NCI-H1436 (cell line): ENCODE data around the gene ZFP36L2.
"Not testable (repeated sequence)": the region's sequence is repeated elsewhere in the genome, so short reads cannot be mapped to it uniquely, and the experiment has no call there.

Experiments used
- DNase-seq: peaks from one replicate; lab custom pipeline; 2025; lab: John Stamatoyannopoulos, UW

Gene ZFP36L2

GRCh38 chr2:43207553-43208300 lies 18.7 kb downstream of the ZFP36L2 start:
- no peak for DNase-seq

DNA sequence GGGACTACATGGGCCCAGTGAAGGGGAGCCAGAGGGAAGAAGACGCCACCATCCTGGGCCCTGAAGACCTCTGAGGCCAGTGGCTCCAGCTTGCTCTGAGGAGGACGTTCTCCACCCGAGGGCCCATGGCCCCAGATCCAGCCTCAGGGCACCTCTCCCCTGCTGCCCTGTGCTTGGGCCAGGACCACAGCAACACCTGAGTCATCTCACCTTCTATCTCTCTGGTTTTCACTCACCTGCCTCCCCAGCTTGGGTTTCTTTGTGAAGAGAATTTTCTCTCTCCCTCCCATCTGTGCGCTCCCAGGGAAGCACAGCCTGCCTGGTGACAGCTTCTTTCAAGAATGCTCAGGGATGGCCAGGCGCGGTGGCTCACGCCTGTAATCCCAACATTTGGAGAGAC lies 19.8 kb downstream of the ZFP36L2 start:
- DNase-seq = no peak

- no peak for DNase-seq
Measured at GRCh38 chr2:43203373-43203772, 23.0 kb downstream of the ZFP36L2 start.

DNA sequence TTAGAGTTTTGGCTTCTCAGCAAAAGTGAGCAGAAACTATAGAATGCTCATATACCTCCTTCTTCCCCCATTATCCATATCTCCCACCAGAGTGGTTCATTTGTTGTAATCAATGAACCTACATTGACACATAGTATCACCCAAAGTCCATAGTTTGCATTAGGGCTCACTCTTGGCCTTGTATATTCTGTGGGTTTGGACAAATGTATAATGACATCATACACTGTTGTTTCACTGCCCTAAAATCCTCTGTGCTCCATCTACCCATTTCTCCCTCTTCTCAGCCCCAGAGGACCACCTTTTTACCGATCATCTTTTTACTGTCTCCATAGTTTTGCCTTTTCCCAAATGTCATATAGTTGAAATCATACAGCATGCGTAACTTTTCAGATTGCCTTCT lies 24.1 kb downstream of the ZFP36L2 start:
- no peak for DNase-seq

GRCh38 chr2:43201497-43201896 lies 24.9 kb downstream of the ZFP36L2 start:
- DNase-seq = no peak

DNA sequence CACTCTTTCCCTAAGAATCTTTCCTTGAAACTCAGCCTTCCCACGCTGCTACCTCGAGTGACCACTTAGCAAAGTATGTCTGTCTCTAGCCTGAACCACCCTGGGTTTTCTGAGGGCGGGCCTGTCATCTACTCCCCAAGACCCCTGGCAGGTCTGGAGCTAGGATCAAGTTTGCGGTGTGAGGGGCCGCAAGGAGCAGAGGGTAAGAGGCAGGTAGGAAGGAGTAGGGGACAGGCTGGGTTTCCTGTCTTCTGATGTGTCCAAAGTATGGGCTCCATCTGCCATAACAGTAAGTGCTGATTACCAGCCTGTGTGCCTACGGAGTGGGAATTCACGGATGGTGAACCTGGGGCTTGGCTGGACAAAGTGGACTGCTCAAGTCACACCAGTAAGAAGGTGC lies 25.4 kb downstream of the ZFP36L2 start:
- DNase-seq = no peak

DNA sequence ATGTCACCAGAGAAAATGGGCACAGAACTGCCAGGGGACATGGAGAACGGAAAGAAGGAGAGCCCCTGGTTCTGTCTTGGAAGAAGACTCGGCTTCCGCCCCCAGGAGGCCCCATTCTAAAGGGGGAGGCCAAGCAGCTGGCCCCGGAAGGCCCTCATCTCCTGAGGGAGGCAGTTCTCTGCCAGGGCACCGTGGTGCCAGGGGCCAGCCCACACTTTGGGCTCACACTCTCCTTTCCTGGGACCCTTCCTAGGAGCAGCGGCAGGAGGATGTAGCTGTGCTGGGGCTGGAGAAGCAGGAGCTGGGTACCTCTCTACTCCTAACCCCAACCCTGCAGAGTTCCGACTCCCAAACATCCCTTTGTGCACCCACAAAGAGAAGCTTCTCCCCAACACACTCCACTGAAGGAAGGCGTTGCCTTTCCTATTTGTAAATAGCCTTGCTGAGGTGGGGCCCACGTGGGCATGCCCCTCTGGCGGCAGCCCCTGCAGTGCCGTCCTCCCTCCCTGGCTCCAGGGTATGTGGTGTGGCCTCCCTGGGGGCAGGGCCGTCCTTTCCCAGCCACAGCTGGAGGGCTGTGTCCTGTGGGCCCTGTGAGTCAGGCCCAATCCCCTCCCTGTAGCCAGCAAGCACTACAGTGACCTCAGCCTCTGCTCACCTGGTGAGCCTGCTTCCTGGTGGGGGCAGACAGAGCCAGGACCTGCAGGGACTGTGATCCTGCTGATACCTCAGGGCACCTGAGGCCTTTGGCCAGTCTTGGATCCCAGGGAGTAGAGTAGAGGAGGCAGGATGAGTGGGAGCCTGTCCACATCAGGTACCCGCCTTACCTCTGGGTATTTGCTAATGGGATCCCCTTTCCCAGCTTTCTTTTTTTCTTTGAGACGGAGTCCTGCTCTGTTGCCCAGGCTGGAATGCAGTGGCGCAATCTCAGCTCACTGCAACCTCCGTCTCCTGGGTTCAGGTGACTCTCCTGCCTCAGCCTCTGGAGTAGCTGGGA lies 26.6 kb downstream of the ZFP36L2 start:
- DNase-seq = no peak

DNA sequence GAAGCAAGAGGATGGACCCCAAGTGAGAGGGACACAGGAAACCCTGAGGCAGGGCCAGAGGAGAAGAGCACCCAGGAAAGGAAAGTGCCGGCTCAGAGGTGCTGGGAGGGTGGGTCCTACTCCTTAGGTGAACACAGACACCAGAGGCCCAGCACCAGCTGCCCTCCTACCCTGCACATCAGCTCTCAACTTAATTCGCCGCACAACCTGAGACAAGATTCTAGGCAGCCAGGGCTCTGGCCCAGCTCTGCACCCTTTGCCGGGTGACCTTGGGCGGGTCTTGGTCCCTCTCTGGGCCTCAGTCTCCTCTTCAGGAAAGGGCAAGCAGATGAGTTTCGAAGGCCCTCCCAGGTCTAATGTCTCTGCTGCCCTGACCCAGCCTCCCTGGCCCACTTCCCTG lies 28.1 kb downstream of the ZFP36L2 start:
- no peak for DNase-seq

DNA sequence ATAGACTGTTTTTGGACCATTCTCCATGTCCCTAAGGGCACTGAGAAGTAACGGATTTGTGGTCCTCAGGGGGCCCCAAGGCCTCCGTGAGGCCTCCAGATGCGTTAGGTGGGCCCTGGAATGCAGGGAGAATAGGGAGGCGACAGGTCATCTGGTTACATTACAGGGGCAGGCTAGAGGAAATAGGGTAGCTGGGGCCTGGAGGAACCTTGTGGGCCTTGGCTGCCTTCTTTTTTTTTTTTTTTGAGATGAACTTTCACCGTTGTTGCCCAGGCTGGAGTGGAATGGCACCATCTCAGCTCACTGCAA lies 28.9 kb downstream of the ZFP36L2 start:
- DNase-seq = no peak

- DNase-seq = no peak
Measured at GRCh38 chr2:43196768-43197587, 29.4 kb downstream of the ZFP36L2 start.

GRCh38 chr2:43194121-43194869 lies 32.1 kb downstream of the ZFP36L2 start:
- no peak for DNase-seq

- DNase-seq = no peak
Measured at GRCh38 chr2:43193652-43194120, 32.7 kb downstream of the ZFP36L2 start.

- no peak for DNase-seq
Measured at GRCh38 chr2:43192744-43193651, 33.4 kb downstream of the ZFP36L2 start.

- no peak for DNase-seq
Measured at GRCh38 chr2:43191947-43192516, 34.4 kb downstream of the ZFP36L2 start.

GRCh38 chr2:43190311-43191052 lies 35.9 kb downstream of the ZFP36L2 start:
- no peak for DNase-seq

DNA sequence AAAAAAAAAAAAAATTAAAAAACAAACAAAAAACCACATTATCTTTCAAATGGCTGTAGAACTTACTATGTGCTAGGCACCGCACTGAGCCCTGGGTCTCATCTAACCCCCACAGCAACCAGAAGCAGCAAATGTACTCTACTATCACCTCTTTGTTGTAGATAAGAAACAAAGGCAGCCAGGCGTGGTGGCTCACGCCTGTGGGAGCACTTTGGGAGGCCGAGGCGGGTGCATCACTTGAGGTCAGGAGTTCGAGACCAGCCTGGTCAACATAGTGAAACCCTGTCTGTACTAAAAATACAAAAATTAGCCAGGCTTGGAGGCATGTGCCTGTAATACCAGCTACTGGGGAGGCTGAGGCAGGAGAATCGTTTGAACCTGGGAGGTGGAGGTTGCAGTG lies 36.5 kb downstream of the ZFP36L2 start:
- not testable (repeated sequence) for DNase-seq

DNA sequence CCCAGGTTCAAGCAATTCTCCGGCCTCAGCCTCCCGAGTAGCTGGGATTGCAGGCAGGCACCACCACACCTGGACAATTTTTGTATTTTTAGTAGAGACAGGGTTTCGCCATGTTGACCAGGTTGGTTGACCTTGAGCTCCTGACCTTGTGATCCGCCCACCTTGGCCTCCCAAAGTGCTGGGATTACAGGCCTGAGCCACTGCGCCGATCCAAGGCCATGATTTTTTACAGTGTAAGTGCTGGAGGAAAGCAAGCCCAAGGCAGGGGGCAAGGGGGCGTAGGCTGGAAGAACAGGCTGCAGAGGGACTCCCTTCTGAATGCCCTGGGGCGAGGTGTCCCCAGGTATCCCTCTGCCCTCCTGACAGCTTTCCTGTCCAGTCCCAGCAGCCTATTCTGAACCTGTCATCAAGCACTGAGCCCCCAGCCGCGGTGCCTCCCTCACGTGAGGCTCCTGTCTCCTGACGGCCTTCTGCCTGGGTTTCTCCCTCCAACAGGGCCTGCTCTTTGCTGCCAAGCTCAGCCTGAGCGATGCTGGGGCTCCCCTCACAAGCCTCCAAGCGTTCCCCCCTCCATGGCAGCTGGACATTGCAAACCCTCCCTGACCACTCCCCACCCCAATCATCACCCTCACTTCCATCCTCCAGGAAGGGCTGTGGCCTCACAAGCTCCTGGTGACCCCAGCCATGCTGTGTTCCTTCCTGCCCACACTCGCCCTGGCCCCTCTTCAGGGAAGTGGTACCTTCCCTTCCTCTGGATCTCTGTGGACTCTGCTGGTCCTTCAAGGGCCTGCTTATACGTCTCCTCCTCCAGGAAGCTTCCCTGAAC lies 37.6 kb downstream of the ZFP36L2 start:
- no peak for DNase-seq

- DNase-seq = no peak
Measured at GRCh38 chr2:43186679-43187374, 39.6 kb downstream of the ZFP36L2 start.
